ENCODE measurements around the gene FOXQ1.

FOXQ1 gene

DNA sequence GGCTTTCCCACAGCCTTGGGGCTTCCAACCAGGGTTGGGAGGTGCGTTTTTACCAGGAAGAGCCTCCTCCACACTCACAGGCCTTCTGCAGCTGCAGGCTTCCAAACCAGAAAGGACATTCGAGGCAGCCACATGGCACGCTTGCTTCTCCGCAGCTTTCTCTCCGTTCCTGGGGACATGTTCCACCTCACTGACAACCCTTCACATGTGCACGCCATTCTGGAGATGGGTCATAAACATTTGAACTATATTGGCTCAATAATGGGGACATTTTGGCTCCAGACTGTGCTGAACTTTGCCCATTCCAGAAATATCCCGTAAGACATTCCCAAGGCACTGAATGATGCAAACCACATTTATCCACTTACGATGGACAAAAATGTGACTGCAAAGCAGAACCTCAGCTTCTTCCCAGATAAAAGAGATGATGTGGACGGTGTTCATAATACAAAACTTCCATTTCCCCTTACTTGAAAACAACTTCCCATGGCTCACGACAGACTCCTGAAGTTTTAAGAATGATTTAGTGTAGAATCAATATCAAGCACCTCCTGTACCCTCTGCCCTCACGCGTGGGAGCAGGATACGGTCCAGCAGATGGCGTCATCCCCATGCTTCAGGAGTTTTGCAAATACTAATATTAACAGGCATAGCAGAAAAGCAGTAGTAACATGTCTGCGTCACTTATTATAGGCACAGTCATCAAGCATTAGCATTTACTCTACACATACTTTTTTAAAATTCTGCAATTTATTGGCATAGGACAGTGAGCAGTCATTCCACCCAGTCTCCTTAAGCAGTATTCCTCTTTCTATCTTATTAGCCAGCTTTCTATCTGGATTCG is 52.1 kb downstream of the FOXQ1 start:
- H3K4me1 Mint-ChIP-seq (ENCODE audit: low read depth in 2 of 2), result no peaks in the 10 kb centered on the region
- no peak overlapping the region for H3K27ac Mint-ChIP-seq
- no peak for DNase-seq
- H3K4me3 Mint-ChIP-seq, result no peak overlapping the region
- peaks cover 53 to 68% of the 10 kb centered on the region in 2 donors for H3K27me3 Mint-ChIP-seq
- ATAC-seq (replicated peaks), result no peak
- no peaks in the 10 kb centered on the region for H3K36me3 Mint-ChIP-seq (ENCODE audit: insufficient read depth)
- H3K9me3 Mint-ChIP-seq, result no peaks in the 10 kb centered on the region
